ENCODE data around the gene MT4.

DNA sequence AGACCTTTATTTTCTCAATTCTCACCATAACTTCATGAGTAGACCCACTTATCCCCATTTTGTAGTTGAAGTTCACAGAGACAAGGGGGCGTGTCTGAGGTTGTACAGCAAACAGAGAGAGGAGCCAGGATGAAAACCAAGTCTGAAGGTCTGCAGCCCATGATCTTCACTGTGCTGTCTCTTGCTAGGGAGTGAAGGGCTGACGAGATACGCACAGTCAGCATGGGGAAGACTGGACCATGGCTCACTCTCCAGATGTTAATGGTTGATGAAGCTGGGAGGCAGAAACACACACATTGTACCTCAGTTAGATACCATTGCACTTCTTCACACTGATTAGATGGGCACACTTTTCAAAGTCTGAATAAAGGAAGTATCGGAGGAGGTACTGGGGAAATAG, 5.8 kb upstream of the MT4 start:
- no peak for TF ChIP-seq CTCF (IDR thresholded peaks at IDR 0.05)
- no peak for TF ChIP-seq EP300 (IDR thresholded peaks at IDR 0.05)
- no peak for TF ChIP-seq POLR2A (IDR thresholded peaks at IDR 0.05)
- no peak for TF ChIP-seq POLR2AphosphoS5 (IDR thresholded peaks at IDR 0.05)

Data from stomach (tissue), 4 donors.